MM.1S (cell line): ENCODE results near the gene ADGRL3.

Experiments used
- DNase-seq: peaks from one replicate; pipeline ENCODE4 v3.0.0-alpha.2; 2015
- H2AFZ ChIP-seq: fragments of 300-600 bp; sonication (generic); 2 replicates; pipeline ENCODE4 v1.6.0; 2016; ENCODE audit warnings: antibody characterized with exemption, low read length
- H3F3A ChIP-seq: fragments of 300-600 bp; sonication (generic); 2 replicates; pipeline ENCODE4 v1.6.1; 2016; ENCODE audit warnings: mild to moderate bottlenecking, antibody characterized with exemption, low read length, moderate library complexity, mixed read lengths; ENCODE audit not compliant: insufficient read depth
- H3K27ac ChIP-seq: fragments of 300-600 bp; sonication (generic); 2 replicates; pipeline ENCODE4 v1.5.1; 2016; ENCODE audit warnings: mild to moderate bottlenecking, low read length
- H3K27me3 ChIP-seq: fragments of 300-600 bp; sonication (generic); replicated peaks from 2 replicates; pipeline ENCODE4 v1.6.0; 2016; ENCODE audit warnings: low read length; ENCODE audit not compliant: insufficient read depth
- H3K36me3 ChIP-seq: fragments of 300-600 bp; sonication (generic); replicated peaks from 2 replicates; pipeline ENCODE4 v1.6.1; 2016; ENCODE audit warnings: mild to moderate bottlenecking, low read length, mixed read lengths; ENCODE audit not compliant: insufficient read depth
- H3K4me1 ChIP-seq: fragments of 300-600 bp; sonication (generic); 2 replicates; pipeline ENCODE4 v1.6.1; 2016; ENCODE audit warnings: low read length, mixed read lengths
- H3K4me2 ChIP-seq: fragments of 300-600 bp; sonication (generic); 2 replicates; pipeline ENCODE4 v1.6.0; 2016; ENCODE audit warnings: low read depth, low read length
- H3K4me3 ChIP-seq: fragments of 300-600 bp; sonication (generic); 2 replicates; pipeline ENCODE4 v1.5.1; 2016; ENCODE audit warnings: low read length, mixed read lengths
- H3K79me2 ChIP-seq: fragments of 300-600 bp; sonication (generic); 2 replicates; pipeline ENCODE4 v1.6.1; 2016; ENCODE audit warnings: mixed run types, low read length, mixed read lengths
- H3K9ac ChIP-seq: fragments of 300-600 bp; sonication (generic); 2 replicates; pipeline ENCODE4 v1.6.1; 2016; ENCODE audit warnings: low read length, mixed read lengths
- H3K9me2 ChIP-seq: fragments of 300-600 bp; sonication (generic); replicated peaks from 2 replicates; pipeline ENCODE4 v1.6.1; 2016; ENCODE audit warnings: mild to moderate bottlenecking, low read length, mixed read lengths; ENCODE audit not compliant: insufficient read depth
- H3K9me3 ChIP-seq: fragments of 300-600 bp; sonication (generic); replicated peaks from 2 replicates; pipeline ENCODE4 v1.6.1; 2016; ENCODE audit warnings: mild to moderate bottlenecking, low read length, mixed read lengths; ENCODE audit not compliant: insufficient read depth
- H4K20me1 ChIP-seq: fragments of 300-600 bp; sonication (generic); 2 replicates; pipeline ENCODE4 v1.6.1; 2016; ENCODE audit warnings: mild to moderate bottlenecking, low read length, moderate library complexity, mixed read lengths; ENCODE audit not compliant: insufficient read depth
- CTCF ChIP-seq: fragments of 300-600 bp; sonication (generic); IDR thresholded peaks from 2 replicates; pipeline ENCODE4 v1.5.1; 2016; ENCODE audit warnings: antibody characterized with exemption, low read length, mixed read lengths
- EZH2 ChIP-seq: fragments of 300-600 bp; sonication (generic); optimal IDR thresholded peaks from 2 replicates; pipeline ENCODE3; 2017; ENCODE audit warnings: low read depth, mild to moderate bottlenecking, antibody characterized with exemption, low read length, mixed read lengths
- EZH2phosphoT487 ChIP-seq: fragments of 300-600 bp; sonication (generic); IDR thresholded peaks from 2 replicates; pipeline ENCODE4 v1.6.1; 2018; ENCODE audit warnings: antibody characterized with exemption, low read length

The ADGRL3 gene

DNA sequence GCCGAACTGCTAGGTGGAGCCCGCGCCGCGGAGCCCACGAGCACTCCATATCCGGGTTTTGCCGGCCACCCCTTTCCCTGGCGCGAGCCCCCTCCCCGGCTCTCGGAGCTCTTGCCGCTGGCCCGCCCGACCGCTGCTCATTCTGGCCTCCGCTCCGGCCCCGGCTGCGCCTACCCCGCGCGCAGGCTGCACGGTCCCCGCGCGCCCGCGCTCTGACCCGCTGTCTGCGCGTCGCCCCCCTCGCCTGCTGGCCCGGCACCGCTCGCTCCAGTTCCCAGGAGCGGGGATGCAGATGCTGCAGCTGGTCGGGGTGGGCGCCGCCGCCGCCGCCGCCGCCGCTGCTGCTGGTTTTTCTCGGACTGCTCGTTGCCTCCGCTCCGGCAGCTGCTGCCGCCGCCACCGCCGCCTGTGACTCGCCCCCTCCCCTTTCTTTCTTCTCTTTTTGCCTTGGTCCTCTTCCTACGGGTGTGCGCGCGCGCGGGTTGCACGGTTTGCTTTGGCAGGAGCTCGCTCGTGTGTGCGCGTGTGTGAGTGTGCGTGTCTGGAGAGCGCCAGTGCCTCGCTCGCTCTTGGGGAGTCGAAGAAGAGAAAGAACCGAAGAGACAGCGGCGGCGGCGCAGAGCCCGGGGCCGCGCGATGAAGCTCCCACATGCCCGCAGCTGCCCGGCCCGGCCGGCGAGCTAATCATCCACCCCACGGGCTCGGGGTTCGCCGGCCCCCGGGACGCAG lies at the start of gene ADGRL3:
TSS of gene ADGRL3 (plus strand) at position 140 of the 729 bp plus-strand sequence.
- Histone ChIP-seq H3K4me3 (peak within 1 kb of the TSS; percentile 56), H3K79me2 (no peaks in the 10 kb centered on the region), H3K36me3 (no peaks in the 10 kb centered on the region), H3K27me3 (no peaks in the 10 kb centered on the region), H3K9ac (peak within 1 kb of the TSS; percentile 10; the same call in 1 of the 2 replicates), H3K9me3 (no peaks in the 10 kb centered on the region), H3K4me2 (peak within 1 kb of the TSS; percentile 75), H4K20me1 (no peaks in the 10 kb centered on the region), H3K9me2 (no peaks in the 10 kb centered on the region), H2AFZ (peak within 1 kb of the TSS; percentile 58), H3F3A (no peaks in the 10 kb centered on the region), H3K4me1 (no peaks in the 10 kb centered on the region), H3K27ac (no peak within 1 kb of the TSS)
- no peak for TF ChIP-seq EZH2phosphoT487
- TF ChIP-seq CTCF = no peak
- TF ChIP-seq EZH2 = no peak
- no peak for DNase-seq

DNA sequence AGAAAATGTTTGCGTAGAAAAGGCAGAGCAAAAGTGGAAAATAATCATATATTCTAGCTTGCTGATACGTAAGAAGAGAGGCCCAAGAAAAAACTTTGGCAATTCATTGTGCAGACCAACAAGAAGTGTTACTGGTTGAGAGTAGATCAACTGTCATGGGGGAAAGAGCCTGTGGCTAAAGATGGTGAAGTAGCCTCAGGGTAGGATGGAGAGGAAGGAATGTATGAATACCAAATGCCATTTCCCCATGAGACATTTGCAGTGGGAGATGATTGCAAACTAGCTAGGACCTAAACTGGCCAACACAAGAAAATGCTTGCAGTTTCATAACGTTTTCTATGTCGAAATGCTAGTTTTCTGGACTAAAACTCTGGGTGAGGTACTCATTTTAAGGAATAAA lies 47.7 kb upstream of the ADGRL3 start:
- Histone ChIP-seq H3K4me2 (no peak overlapping the region), H2AFZ (no peak overlapping the region), H3K27me3 (no peaks in the 10 kb centered on the region), H3K9ac (no peak overlapping the region), H3K36me3 (no peaks in the 10 kb centered on the region), H3K27ac (no peak overlapping the region), H3K9me3 (no peaks in the 10 kb centered on the region), H4K20me1 (no peaks in the 10 kb centered on the region), H3K79me2 (no peaks in the 10 kb centered on the region), H3F3A (no peaks in the 10 kb centered on the region), H3K4me1 (no peaks in the 10 kb centered on the region), H3K4me3 (no peak overlapping the region), H3K9me2 (no peaks in the 10 kb centered on the region)
- DNase-seq = no peak
- TF ChIP-seq EZH2phosphoT487 (no peak), EZH2 (no peak), CTCF (no peak)

DNA sequence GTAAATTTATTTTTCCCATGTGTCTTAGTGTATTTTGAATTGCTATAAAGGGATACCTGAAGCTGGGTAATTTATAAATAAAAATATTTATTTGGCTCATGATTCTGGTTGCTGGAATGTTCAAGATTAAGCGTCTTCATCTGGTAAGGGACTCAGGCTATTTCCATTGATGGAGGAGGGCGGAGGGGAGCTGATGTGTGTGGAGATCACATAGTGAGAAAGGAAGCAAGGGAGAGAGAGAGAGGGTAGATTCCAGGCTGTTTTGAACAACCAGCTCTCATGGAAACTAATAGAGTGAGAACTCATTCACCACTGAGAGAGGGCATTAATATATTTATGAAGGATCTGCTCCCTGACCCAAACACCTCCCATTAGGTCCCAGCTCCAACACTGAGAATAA lies 39.6 kb upstream of the ADGRL3 start:
- DNase-seq = no peak
- no peak overlapping the region for H2AFZ ChIP-seq
- H3F3A ChIP-seq = no peaks in the 10 kb centered on the region
- no peaks in the 10 kb centered on the region for H3K36me3 ChIP-seq
- TF ChIP-seq CTCF (no peak), EZH2phosphoT487 (no peak), EZH2 (no peak)
- no peaks in the 10 kb centered on the region for H3K9me2 ChIP-seq
- H3K4me1 ChIP-seq = no peaks in the 10 kb centered on the region
- no peak overlapping the region for H3K4me2 ChIP-seq
- no peak overlapping the region for H3K27ac ChIP-seq
- H3K27me3 ChIP-seq = no peaks in the 10 kb centered on the region
- H3K9ac ChIP-seq = no peak overlapping the region
- no peak overlapping the region for H3K4me3 ChIP-seq
- H3K9me3 ChIP-seq = no peaks in the 10 kb centered on the region
- H3K79me2 ChIP-seq = no peaks in the 10 kb centered on the region
- H4K20me1 ChIP-seq = no peaks in the 10 kb centered on the region
